GM12878 (cell line): ENCODE results near the gene OR2C1. TPM values are rescaled to one million over a fixed set of nuclear protein-coding genes. Genes with fewer than 3 reads are reported as not detected.

ENCODE experiments used
- ATAC-seq: fragments of 200-7000 bp; cut with Tn5 transposase; 3 replicates; pipeline ENCODE4 v1.9.1; 2020; ENCODE audit warnings: mild to moderate bottlenecking, moderate library complexity
- BruUV-seq: library from RNA; stranded (reverse); fragments of 400-500 nt; replicated peaks from 2 replicates; lab custom pipeline; 2021; lab: Mats Ljungman, UMichigan
- CTCF ChIA-PET: fragments of 300-600 bp; sonication (Branson Sonifier 250); formaldehyde crosslinking; extraction: SDS; loops from one replicate; lab custom pipeline; 2021; ENCODE audit warnings: inconsistent platforms; lab: Yijun Ruan, JAX
- POLR2A ChIA-PET: fragments of 350-600 bp; formaldehyde crosslinking; extraction: SDS; loops from one replicate; lab custom pipeline; 2021; ENCODE audit warnings: inconsistent platforms; lab: Charles Lee
- RAD21 ChIA-PET: fragments of 300-600 bp; sonication (Branson Sonifier 250); formaldehyde crosslinking; loops from one replicate; lab custom pipeline; 2023; ENCODE audit warnings: antibody characterized with exemption; ENCODE audit not compliant: unreplicated experiment; lab: Charles Lee
- SMC1A ChIA-PET: fragments of 300-600 bp; sonication (Branson Sonifier 250); formaldehyde crosslinking; loops from one replicate; lab custom pipeline; 2023; ENCODE audit not compliant: unreplicated experiment, uncharacterized antibody; lab: Charles Lee
- DNase-seq: peaks from one replicate; pipeline ENCODE4 v3.0.0-alpha.2; 2011; ENCODE audit warnings: low read depth, low spot score
- FAIRE-seq: peaks from 3 replicates; lab custom pipeline; 2011; peaks lifted over from hg19 to GRCh38; lab: Jason Lieb, UNC
- H2AFZ ChIP-seq: 2 replicates; pipeline ENCODE4 v1.6.0; 2011; ENCODE audit warnings: low read depth, low read length, control low read depth; ENCODE audit not compliant: control insufficient read depth
- H3K27ac ChIP-seq: 2 replicates; pipeline ENCODE4 v1.5.1; 2011; ENCODE audit warnings: control low read depth; ENCODE audit not compliant: control insufficient read depth, insufficient read depth
- H3K27me3 ChIP-seq, 2 experiments: replicated peaks in 1 of 2; 2 replicates each; pipeline versions ENCODE4 v1.6.0 to v1.6.1; 2011; ENCODE audit warnings: low read length in 1 of 2; ENCODE audit not compliant: control insufficient read depth in 2 of 2, insufficient read depth in 2 of 2
- H3K36me3 ChIP-seq, 2 experiments: 2 replicates each; pipeline ENCODE4 v1.5.1; 2011; ENCODE audit warnings: low read length in 1 of 2; ENCODE audit not compliant: control insufficient read depth in 2 of 2, insufficient read depth in 2 of 2
- H3K4me1 ChIP-seq: 2 replicates; pipeline ENCODE4 v1.6.1; 2011; ENCODE audit warnings: mild to moderate bottlenecking, low read length, moderate library complexity, mixed read lengths; ENCODE audit not compliant: control insufficient read depth, insufficient read depth
- H3K4me2 ChIP-seq: 2 replicates; pipeline ENCODE4 v1.6.0; 2011; ENCODE audit warnings: control low read depth; ENCODE audit not compliant: control insufficient read depth, insufficient read depth
- H3K4me3 ChIP-seq: fragments of 200-600 bp; sonication (generic); 2 replicates; pipeline ENCODE4 v1.5.1; 2016
- H3K79me2 ChIP-seq: 2 replicates; pipeline ENCODE4 v1.6.0; 2011; ENCODE audit warnings: low read length; ENCODE audit not compliant: control insufficient read depth, insufficient read depth
- H3K9ac ChIP-seq: 2 replicates; pipeline ENCODE4 v1.8.0; 2011; ENCODE audit warnings: low read length, control low read depth, mixed read lengths; ENCODE audit not compliant: control insufficient read depth, insufficient read depth
- H3K9me3 ChIP-seq: replicated peaks from 3 replicates; pipeline ENCODE4 v1.5.1; 2011; ENCODE audit warnings: mild to moderate bottlenecking, low read length; ENCODE audit not compliant: control insufficient read depth, insufficient read depth
- H4K20me1 ChIP-seq: 2 replicates; pipeline ENCODE4 v1.6.0; 2011; ENCODE audit not compliant: control insufficient read depth, insufficient read depth
- EP300 ChIP-seq, 2 experiments: fragments of 150-350 bp in 1 of 2; IDR thresholded peaks; 2 replicates each; pipeline ENCODE4 v1.6.1; 2011 to 2012; ENCODE audit warnings: low read depth in 2 of 2, low read length in 2 of 2, borderline replicate concordance in 1 of 2, improper control_type of control experiment in 1 of 2, inconsistent platforms in 1 of 2; ENCODE audit not compliant: control insufficient read depth in 1 of 2
- GABPA ChIP-seq: IDR thresholded peaks from 2 replicates; pipeline ENCODE4 v1.6.1; 2014; ENCODE audit warnings: antibody characterized with exemption, low read depth, mild to moderate bottlenecking, inconsistent platforms
- IRF4 ChIP-seq: IDR thresholded peaks from 2 replicates; pipeline ENCODE4 v1.6.1; 2011; ENCODE audit warnings: low read depth, low read length
- NFIC ChIP-seq: IDR thresholded peaks from 2 replicates; pipeline ENCODE4 v1.6.1; 2012; ENCODE audit warnings: low read depth, mild to moderate bottlenecking, inconsistent platforms, low read length, moderate library complexity
- NFYB ChIP-seq: IDR thresholded peaks from 2 replicates; pipeline ENCODE4 v1.6.1; 2011; ENCODE audit warnings: low read depth, mild to moderate bottlenecking, low read length, improper control_type of control experiment, moderate library complexity; ENCODE audit not compliant: insufficient read depth
- POLR2A ChIP-seq: IDR thresholded peaks from 2 replicates; pipeline ENCODE4 v1.6.1; 2011; ENCODE audit warnings: low read depth, mild to moderate bottlenecking, low read length
- RBBP5 ChIP-seq: fragments of 200-600 bp; sonication (generic); conservative IDR thresholded peaks from 2 replicates; pipeline ENCODE4 v1.6.1; 2016
- RFX5 ChIP-seq: IDR thresholded peaks from 2 replicates; pipeline ENCODE4 v1.6.1; 2011; ENCODE audit warnings: low read depth, low read length, improper control_type of control experiment
- SP1 ChIP-seq: IDR thresholded peaks from one replicate; pipeline ENCODE4 v1.6.1; 2011; ENCODE audit warnings: low read depth, low read length
- SPI1 ChIP-seq: IDR thresholded peaks from 2 replicates; pipeline ENCODE4 v1.6.1; 2011; ENCODE audit warnings: low read depth, mild to moderate bottlenecking, low read length, moderate library complexity, borderline replicate concordance; ENCODE audit not compliant: insufficient read depth
- TCF7 ChIP-seq: IDR thresholded peaks from 2 replicates; pipeline ENCODE4 v1.6.1; 2014; ENCODE audit warnings: antibody characterized with exemption, borderline replicate concordance
- ZNF622 ChIP-seq: fragments of 450-650 bp; IDR thresholded peaks from 2 replicates; pipeline ENCODE4 v1.6.1; 2017; ENCODE audit warnings: mild to moderate bottlenecking, inconsistent platforms
- WGBS: methylation state at CpG from one replicate; pipeline ENCODE4 v1.1.6; 2016; ENCODE audit warnings: low lambda C conversion rate; ENCODE audit not compliant: insufficient replicate concordance, insufficient coverage; ENCODE audit errors: missing lambda C conversion rate; 5-methylcytosine and 5-hydroxymethylcytosine counted together
- in situ Hi-C: fragments of 300-500 bp; cut with MboI; formaldehyde crosslinking; loops from 9 replicates; pipeline ENCODE4 v1.14.3; 2018; ENCODE audit warnings: mixed read lengths
- intact Hi-C: fragments of 100-400 bp; cut with micrococcal nuclease; formaldehyde crosslinking; loops from one replicate; pipeline ENCODE4 v1.14.2; 2022; ENCODE audit not compliant: unreplicated experiment
- polyA plus RNA-seq, 11 experiments: library from polyadenylated mRNA; depleted of rRNA in 4 of 11; unstranded in 6 of 11; stranded (reverse) in 5 of 11; fragments of >200 nt; fragmentation: Nextera tagmentation in 4 of 11; fragmentation: Illumina TruSeq in 1 of 11; extraction: Ambion mirVana in 4 of 11; extraction: Trizol in 1 of 11; gene quantifications; 1 replicate in 1 of 11; 2 replicates in 10 of 11; pipeline versions ENCODE4 v1.2.1 to v1.2.3, GENCODE V29; 2011 to 2016; ENCODE audit warnings: inconsistent platforms in 2 of 11, missing spikeins in 2 of 11, low read depth in 1 of 11
- total RNA-seq, 4 experiments: library from RNA; depleted of rRNA in 3 of 4; stranded (reverse); fragments of >200 nt in 3 of 4; fragmentation: Illumina TruSeq in 1 of 4; extraction: Trizol in 1 of 4; gene quantifications; 2 replicates each; pipeline versions ENCODE4 v1.2.1 to v1.2.3, GENCODE V29; 2013 to 2021
- TF ChIP-seq, protein P1 (sequence below): fragments of 450-650 bp; IDR thresholded peaks from 2 replicates; pipeline ENCODE4 v1.6.1; 2017; ENCODE audit warnings: antibody characterized with exemption, mild to moderate bottlenecking, moderate library complexity
- TF ChIP-seq, protein P2 (sequence below): IDR thresholded peaks from 2 replicates; pipeline ENCODE4 v1.6.1; 2012; ENCODE audit warnings: low read depth, low read length, improper control_type of control experiment
- TF ChIP-seq, protein P3 (sequence below): fragments of 450-650 bp; IDR thresholded peaks from 2 replicates; pipeline ENCODE4 v1.6.1; 2018; ENCODE audit warnings: mild to moderate bottlenecking, low read depth, moderate library complexity; ENCODE audit not compliant: partially characterized antibody
- TF ChIP-seq, protein P4 (sequence below): IDR thresholded peaks from 2 replicates; pipeline ENCODE4 v1.6.1; 2012; ENCODE audit warnings: low read length, inconsistent platforms

Gene OR2C1
- total and polyA plus RNA-seq, 10 of the 15 experiments (the other 5 are each of a cell fraction or from before 2014, with no cell fraction given) = 0.05 to 0.21 (median 0.14) TPM; not detected in 5

DNA sequence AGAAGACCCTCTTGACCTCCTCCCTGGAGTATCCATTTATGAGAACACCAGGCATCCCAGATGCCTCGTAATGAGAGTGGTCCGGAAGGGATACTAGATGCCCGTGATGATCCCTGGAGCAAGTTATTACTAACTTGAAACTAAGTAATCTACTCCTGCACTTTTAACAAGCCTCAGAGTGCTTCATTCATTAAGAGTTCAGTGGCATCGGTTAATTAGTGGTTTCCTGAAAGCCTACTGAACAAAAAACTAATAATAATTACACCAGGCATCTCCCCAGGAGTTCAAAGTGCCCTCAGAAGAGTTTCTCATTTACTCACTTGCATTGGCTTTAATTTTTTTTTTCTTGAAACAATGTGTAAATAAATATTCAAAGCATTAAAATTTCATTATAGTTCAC, 28.2 kb upstream of the OR2C1 start (continued):
- TF ChIP-seq, protein P1, sequence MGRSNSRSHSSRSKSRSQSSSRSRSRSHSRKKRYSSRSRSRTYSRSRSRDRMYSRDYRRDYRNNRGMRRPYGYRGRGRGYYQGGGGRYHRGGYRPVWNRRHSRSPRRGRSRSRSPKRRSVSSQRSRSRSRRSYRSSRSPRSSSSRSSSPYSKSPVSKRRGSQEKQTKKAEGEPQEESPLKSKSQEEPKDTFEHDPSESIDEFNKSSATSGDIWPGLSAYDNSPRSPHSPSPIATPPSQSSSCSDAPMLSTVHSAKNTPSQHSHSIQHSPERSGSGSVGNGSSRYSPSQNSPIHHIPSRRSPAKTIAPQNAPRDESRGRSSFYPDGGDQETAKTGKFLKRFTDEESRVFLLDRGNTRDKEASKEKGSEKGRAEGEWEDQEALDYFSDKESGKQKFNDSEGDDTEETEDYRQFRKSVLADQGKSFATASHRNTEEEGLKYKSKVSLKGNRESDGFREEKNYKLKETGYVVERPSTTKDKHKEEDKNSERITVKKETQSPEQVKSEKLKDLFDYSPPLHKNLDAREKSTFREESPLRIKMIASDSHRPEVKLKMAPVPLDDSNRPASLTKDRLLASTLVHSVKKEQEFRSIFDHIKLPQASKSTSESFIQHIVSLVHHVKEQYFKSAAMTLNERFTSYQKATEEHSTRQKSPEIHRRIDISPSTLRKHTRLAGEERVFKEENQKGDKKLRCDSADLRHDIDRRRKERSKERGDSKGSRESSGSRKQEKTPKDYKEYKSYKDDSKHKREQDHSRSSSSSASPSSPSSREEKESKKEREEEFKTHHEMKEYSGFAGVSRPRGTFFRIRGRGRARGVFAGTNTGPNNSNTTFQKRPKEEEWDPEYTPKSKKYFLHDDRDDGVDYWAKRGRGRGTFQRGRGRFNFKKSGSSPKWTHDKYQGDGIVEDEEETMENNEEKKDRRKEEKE = no peak
- TF ChIP-seq SP1 (no peak), RFX5 (no peak)

DNA sequence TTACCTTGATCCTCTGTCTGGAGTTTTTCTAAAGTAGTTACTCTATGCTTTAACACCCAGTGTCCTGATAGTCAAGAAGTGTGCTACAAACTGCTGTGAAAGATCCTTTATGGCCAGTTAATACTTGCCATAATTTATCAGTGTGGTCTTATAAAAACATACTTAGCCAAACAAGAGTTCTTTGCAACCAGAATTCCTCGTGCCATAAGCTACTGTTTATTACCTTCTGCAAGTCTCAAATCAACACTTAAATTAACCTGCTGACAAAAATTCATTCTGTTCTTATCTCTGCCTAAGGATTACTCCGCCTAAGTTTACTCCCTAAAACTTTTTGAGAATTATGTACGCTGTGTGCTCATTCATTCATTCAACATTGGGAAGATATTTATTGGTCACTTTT, 27.6 kb upstream of the OR2C1 start:
- in situ Hi-C loops = no loop called here
- Histone ChIP-seq H4K20me1 (no peaks in the 10 kb centered on the region), H3K4me1 (no peaks in the 10 kb centered on the region), H3K4me2 (no peak overlapping the region), H3K9ac (no peak overlapping the region), H3K4me3 (no peak overlapping the region), H3K27me3 (no peaks in the 10 kb centered on the region), H3K9me3 (no peaks in the 10 kb centered on the region; the same call in 2 of the 3 replicates), H3K27ac (no peak overlapping the region), H2AFZ (no peak overlapping the region), H3K79me2 (no peaks in the 10 kb centered on the region), H3K36me3 (no peaks in the 10 kb centered on the region)
- ChIA-PET CTCF (no interaction called here), RAD21 (interaction anchor here (0.7 kb wide), 1 partner anchor 73 kb away, joined by 4 read pairs; the partner anchor contains the start of genes ZNF174 and ZSCAN32), SMC1A (no interaction called here), POLR2A (no interaction called here)
- FAIRE-seq = no peak
- intact Hi-C loops = no loop called here
- DNase-seq = no peak
- BruUV-seq = no TSS peak
- 31% methylated on average over 3 of the region's 3 CpGs for WGBS
- ATAC-seq = no peak
- TF ChIP-seq EP300 (IDR thresholded peaks at IDR 0.05; ENCODE audit: borderline replicate concordance in 1 of 2, control insufficient read depth in 1 of 2, low read depth in 2 of 2, low read length in 2 of 2) (no peak), TCF7 (no peak), RBBP5 (no peak), POLR2A (no peak), GABPA (no peak), ZNF622 (no peak), IRF4 (no peak), NFYB (no peak), NFIC (no peak), SPI1 (no peak)
- TF ChIP-seq, protein P2, sequence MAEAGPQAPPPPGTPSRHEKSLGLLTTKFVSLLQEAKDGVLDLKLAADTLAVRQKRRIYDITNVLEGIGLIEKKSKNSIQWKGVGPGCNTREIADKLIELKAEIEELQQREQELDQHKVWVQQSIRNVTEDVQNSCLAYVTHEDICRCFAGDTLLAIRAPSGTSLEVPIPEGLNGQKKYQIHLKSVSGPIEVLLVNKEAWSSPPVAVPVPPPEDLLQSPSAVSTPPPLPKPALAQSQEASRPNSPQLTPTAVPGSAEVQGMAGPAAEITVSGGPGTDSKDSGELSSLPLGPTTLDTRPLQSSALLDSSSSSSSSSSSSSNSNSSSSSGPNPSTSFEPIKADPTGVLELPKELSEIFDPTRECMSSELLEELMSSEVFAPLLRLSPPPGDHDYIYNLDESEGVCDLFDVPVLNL = no peak
- TF ChIP-seq, protein P3, sequence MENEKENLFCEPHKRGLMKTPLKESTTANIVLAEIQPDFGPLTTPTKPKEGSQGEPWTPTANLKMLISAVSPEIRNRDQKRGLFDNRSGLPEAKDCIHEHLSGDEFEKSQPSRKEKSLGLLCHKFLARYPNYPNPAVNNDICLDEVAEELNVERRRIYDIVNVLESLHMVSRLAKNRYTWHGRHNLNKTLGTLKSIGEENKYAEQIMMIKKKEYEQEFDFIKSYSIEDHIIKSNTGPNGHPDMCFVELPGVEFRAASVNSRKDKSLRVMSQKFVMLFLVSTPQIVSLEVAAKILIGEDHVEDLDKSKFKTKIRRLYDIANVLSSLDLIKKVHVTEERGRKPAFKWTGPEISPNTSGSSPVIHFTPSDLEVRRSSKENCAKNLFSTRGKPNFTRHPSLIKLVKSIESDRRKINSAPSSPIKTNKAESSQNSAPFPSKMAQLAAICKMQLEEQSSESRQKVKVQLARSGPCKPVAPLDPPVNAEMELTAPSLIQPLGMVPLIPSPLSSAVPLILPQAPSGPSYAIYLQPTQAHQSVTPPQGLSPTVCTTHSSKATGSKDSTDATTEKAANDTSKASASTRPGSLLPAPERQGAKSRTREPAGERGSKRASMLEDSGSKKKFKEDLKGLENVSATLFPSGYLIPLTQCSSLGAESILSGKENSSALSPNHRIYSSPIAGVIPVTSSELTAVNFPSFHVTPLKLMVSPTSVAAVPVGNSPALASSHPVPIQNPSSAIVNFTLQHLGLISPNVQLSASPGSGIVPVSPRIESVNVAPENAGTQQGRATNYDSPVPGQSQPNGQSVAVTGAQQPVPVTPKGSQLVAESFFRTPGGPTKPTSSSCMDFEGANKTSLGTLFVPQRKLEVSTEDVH = no peak
- TF ChIP-seq, protein P4, sequence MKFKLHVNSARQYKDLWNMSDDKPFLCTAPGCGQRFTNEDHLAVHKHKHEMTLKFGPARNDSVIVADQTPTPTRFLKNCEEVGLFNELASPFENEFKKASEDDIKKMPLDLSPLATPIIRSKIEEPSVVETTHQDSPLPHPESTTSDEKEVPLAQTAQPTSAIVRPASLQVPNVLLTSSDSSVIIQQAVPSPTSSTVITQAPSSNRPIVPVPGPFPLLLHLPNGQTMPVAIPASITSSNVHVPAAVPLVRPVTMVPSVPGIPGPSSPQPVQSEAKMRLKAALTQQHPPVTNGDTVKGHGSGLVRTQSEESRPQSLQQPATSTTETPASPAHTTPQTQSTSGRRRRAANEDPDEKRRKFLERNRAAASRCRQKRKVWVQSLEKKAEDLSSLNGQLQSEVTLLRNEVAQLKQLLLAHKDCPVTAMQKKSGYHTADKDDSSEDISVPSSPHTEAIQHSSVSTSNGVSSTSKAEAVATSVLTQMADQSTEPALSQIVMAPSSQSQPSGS = no peak
